GM12878 (cell line): ENCODE measurements around the gene PPID. TPM values are rescaled to one million over a fixed set of nuclear protein-coding genes. Genes with fewer than 3 reads are reported as not detected.

Source experiments
- ATAC-seq: fragments of 200-7000 bp; cut with Tn5 transposase; 3 replicates; pipeline ENCODE4 v1.9.1; 2020; ENCODE audit warnings: mild to moderate bottlenecking, moderate library complexity
- BruUV-seq: library from RNA; stranded (reverse); fragments of 400-500 nt; replicated peaks from 2 replicates; lab custom pipeline; 2021; lab: Mats Ljungman, UMichigan
- CTCF ChIA-PET: fragments of 300-600 bp; sonication (Branson Sonifier 250); formaldehyde crosslinking; extraction: SDS; loops from one replicate; lab custom pipeline; 2021; ENCODE audit warnings: inconsistent platforms; lab: Yijun Ruan, JAX
- POLR2A ChIA-PET: fragments of 350-600 bp; formaldehyde crosslinking; extraction: SDS; loops from one replicate; lab custom pipeline; 2021; ENCODE audit warnings: inconsistent platforms; lab: Charles Lee
- RAD21 ChIA-PET: fragments of 300-600 bp; sonication (Branson Sonifier 250); formaldehyde crosslinking; loops from one replicate; lab custom pipeline; 2023; ENCODE audit warnings: antibody characterized with exemption; ENCODE audit not compliant: unreplicated experiment; lab: Charles Lee
- SMC1A ChIA-PET: fragments of 300-600 bp; sonication (Branson Sonifier 250); formaldehyde crosslinking; loops from one replicate; lab custom pipeline; 2023; ENCODE audit not compliant: unreplicated experiment, uncharacterized antibody; lab: Charles Lee
- DNase-seq: peaks from one replicate; pipeline ENCODE4 v3.0.0-alpha.2; 2011; ENCODE audit warnings: low read depth, low spot score
- FAIRE-seq: peaks from 3 replicates; lab custom pipeline; 2011; peaks lifted over from hg19 to GRCh38; lab: Jason Lieb, UNC
- H2AFZ ChIP-seq: 2 replicates; pipeline ENCODE4 v1.6.0; 2011; ENCODE audit warnings: low read depth, low read length, control low read depth; ENCODE audit not compliant: control insufficient read depth
- H3K27ac ChIP-seq: 2 replicates; pipeline ENCODE4 v1.5.1; 2011; ENCODE audit warnings: control low read depth; ENCODE audit not compliant: control insufficient read depth, insufficient read depth
- H3K27me3 ChIP-seq, 2 experiments: replicated peaks in 1 of 2; 2 replicates each; pipeline versions ENCODE4 v1.6.0 to v1.6.1; 2011; ENCODE audit warnings: low read length in 1 of 2; ENCODE audit not compliant: control insufficient read depth in 2 of 2, insufficient read depth in 2 of 2
- H3K36me3 ChIP-seq, 2 experiments: 2 replicates each; pipeline ENCODE4 v1.5.1; 2011; ENCODE audit warnings: low read length in 1 of 2; ENCODE audit not compliant: control insufficient read depth in 2 of 2, insufficient read depth in 2 of 2
- H3K4me1 ChIP-seq: 2 replicates; pipeline ENCODE4 v1.6.1; 2011; ENCODE audit warnings: mild to moderate bottlenecking, low read length, moderate library complexity, mixed read lengths; ENCODE audit not compliant: control insufficient read depth, insufficient read depth
- H3K4me2 ChIP-seq: 2 replicates; pipeline ENCODE4 v1.6.0; 2011; ENCODE audit warnings: control low read depth; ENCODE audit not compliant: control insufficient read depth, insufficient read depth
- H3K4me3 ChIP-seq: fragments of 200-600 bp; sonication (generic); 2 replicates; pipeline ENCODE4 v1.5.1; 2016
- H3K79me2 ChIP-seq: 2 replicates; pipeline ENCODE4 v1.6.0; 2011; ENCODE audit warnings: low read length; ENCODE audit not compliant: control insufficient read depth, insufficient read depth
- H3K9ac ChIP-seq: 2 replicates; pipeline ENCODE4 v1.8.0; 2011; ENCODE audit warnings: low read length, control low read depth, mixed read lengths; ENCODE audit not compliant: control insufficient read depth, insufficient read depth
- H3K9me3 ChIP-seq: replicated peaks from 3 replicates; pipeline ENCODE4 v1.5.1; 2011; ENCODE audit warnings: mild to moderate bottlenecking, low read length; ENCODE audit not compliant: control insufficient read depth, insufficient read depth
- H4K20me1 ChIP-seq: 2 replicates; pipeline ENCODE4 v1.6.0; 2011; ENCODE audit not compliant: control insufficient read depth, insufficient read depth
- WGBS: methylation state at CpG from one replicate; pipeline ENCODE4 v1.1.6; 2016; ENCODE audit warnings: low lambda C conversion rate; ENCODE audit not compliant: insufficient replicate concordance, insufficient coverage; ENCODE audit errors: missing lambda C conversion rate; 5-methylcytosine and 5-hydroxymethylcytosine counted together
- in situ Hi-C: fragments of 300-500 bp; cut with MboI; formaldehyde crosslinking; loops from 9 replicates; pipeline ENCODE4 v1.14.3; 2018; ENCODE audit warnings: mixed read lengths
- intact Hi-C: fragments of 100-400 bp; cut with micrococcal nuclease; formaldehyde crosslinking; loops from one replicate; pipeline ENCODE4 v1.14.2; 2022; ENCODE audit not compliant: unreplicated experiment
- polyA plus RNA-seq, 11 experiments: library from polyadenylated mRNA; depleted of rRNA in 4 of 11; unstranded in 6 of 11; stranded (reverse) in 5 of 11; fragments of >200 nt; fragmentation: Nextera tagmentation in 4 of 11; fragmentation: Illumina TruSeq in 1 of 11; extraction: Ambion mirVana in 4 of 11; extraction: Trizol in 1 of 11; gene quantifications; 1 replicate in 1 of 11; 2 replicates in 10 of 11; pipeline versions ENCODE4 v1.2.1 to v1.2.3, GENCODE V29; 2011 to 2016; ENCODE audit warnings: inconsistent platforms in 2 of 11, missing spikeins in 2 of 11, low read depth in 1 of 11
- total RNA-seq, 4 experiments: library from RNA; depleted of rRNA in 3 of 4; stranded (reverse); fragments of >200 nt in 3 of 4; fragmentation: Illumina TruSeq in 1 of 4; extraction: Trizol in 1 of 4; gene quantifications; 2 replicates each; pipeline versions ENCODE4 v1.2.1 to v1.2.3, GENCODE V29; 2013 to 2021
- TF ChIP-seq, protein P1 (sequence below): IDR thresholded peaks from 2 replicates; pipeline ENCODE4 v1.6.1; 2012; ENCODE audit warnings: low read length, inconsistent platforms
- TF ChIP-seq, protein P2 (sequence below): IDR thresholded peaks from 2 replicates; pipeline ENCODE4 v1.6.1; 2011; ENCODE audit warnings: mild to moderate bottlenecking, low read depth, low read length, moderate library complexity; ENCODE audit not compliant: insufficient replicate concordance

PPID gene
- total and polyA plus RNA-seq, 10 of the 15 experiments (the other 5 are each of a cell fraction or from before 2014, with no cell fraction given): 21.9 to 64.3 (median 39.5) TPM

DNA sequence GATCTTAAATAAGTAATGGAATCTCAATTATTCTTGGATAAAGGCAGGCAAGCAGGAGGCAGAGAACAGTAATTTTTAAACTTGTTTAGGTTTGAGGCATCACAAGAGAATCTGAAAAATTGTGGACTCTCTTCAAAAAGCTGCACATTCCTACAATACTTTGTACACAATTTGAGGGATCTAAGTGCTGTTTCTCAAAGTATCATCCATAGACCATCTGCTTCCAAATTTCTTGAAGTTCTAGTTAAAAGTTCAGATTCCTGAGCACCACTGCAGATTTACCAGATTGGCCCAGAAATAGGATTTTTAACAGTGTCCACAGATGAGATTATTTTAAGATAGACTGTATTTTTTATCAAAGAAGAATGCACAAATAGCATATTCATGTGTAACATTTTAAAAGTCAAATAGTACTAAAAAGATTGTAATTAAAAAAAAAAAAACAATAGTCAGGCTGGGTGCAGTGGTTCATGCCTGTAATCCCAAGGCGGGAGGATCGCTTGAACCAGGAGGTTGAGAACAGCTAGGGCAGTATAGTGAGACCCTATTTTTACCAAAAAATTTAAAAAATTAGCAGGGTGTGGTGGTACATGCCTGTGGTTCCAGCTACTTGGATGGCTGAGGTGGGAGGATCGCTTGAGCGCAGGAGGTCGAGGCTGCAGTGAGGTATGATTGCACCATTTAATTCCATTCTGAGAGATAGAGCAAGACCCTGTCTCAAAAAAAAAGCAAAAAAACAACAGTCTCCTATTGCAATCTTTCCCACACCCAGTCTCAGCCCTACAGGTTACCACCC is 31.4 kb upstream of the PPID start:
- no peaks in the 10 kb centered on the region; the same call in 2 of the 3 replicates for H3K9me3 ChIP-seq
- in situ Hi-C loops (no loop called here), intact Hi-C loops (no loop called here)
- no TSS peak for BruUV-seq
- DNase-seq: no peak
- H3K27ac ChIP-seq: no peak overlapping the region
- ChIA-PET POLR2A (interaction anchor here (0.6 to 0.7 kb wide), 2 partner anchors 29 to 374 kb away, joined by 3 to 4 read pairs; no protein-coding TSS in a partner anchor), RAD21 (interaction anchor here (0.7 kb wide), 1 partner anchor 639 kb away, joined by 5 read pairs; no protein-coding TSS in a partner anchor), SMC1A (interaction anchor here (1.2 kb wide), 1 partner anchor 56 kb away, joined by 3 read pairs; no protein-coding TSS in a partner anchor), CTCF (interaction anchor here (0.5 to 2.3 kb wide), 6 partner anchors 15 to 1868 kb away, joined by 3 to 9 read pairs (median 3); no protein-coding TSS in a partner anchor)
- no peak for ATAC-seq
- no peak overlapping the region for H3K4me3 ChIP-seq
- no peak overlapping the region for H3K9ac ChIP-seq
- no peaks in the 10 kb centered on the region; a peak in 1 of 4 replicates for H3K27me3 ChIP-seq
- no peak overlapping the region for H2AFZ ChIP-seq
- TF ChIP-seq, protein P1, sequence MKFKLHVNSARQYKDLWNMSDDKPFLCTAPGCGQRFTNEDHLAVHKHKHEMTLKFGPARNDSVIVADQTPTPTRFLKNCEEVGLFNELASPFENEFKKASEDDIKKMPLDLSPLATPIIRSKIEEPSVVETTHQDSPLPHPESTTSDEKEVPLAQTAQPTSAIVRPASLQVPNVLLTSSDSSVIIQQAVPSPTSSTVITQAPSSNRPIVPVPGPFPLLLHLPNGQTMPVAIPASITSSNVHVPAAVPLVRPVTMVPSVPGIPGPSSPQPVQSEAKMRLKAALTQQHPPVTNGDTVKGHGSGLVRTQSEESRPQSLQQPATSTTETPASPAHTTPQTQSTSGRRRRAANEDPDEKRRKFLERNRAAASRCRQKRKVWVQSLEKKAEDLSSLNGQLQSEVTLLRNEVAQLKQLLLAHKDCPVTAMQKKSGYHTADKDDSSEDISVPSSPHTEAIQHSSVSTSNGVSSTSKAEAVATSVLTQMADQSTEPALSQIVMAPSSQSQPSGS: no peak
- TF ChIP-seq, protein P2, sequence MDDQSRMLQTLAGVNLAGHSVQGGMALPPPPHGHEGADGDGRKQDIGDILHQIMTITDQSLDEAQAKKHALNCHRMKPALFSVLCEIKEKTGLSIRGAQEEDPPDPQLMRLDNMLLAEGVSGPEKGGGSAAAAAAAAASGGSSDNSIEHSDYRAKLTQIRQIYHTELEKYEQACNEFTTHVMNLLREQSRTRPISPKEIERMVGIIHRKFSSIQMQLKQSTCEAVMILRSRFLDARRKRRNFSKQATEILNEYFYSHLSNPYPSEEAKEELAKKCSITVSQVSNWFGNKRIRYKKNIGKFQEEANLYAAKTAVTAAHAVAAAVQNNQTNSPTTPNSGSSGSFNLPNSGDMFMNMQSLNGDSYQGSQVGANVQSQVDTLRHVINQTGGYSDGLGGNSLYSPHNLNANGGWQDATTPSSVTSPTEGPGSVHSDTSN: no peak
- H4K20me1 ChIP-seq: no peaks in the 10 kb centered on the region
- H3K4me2 ChIP-seq: no peak overlapping the region
- 84% methylated on average over 5 of the region's 5 CpGs for WGBS
- no peaks in the 10 kb centered on the region for H3K79me2 ChIP-seq
- H3K36me3 ChIP-seq: no peaks in the 10 kb centered on the region
- no peaks in the 10 kb centered on the region for H3K4me1 ChIP-seq
- no peak for FAIRE-seq
